K562 (cell line): ENCODE data around the gene CRYGC. TPM values are rescaled to one million over a fixed set of nuclear protein-coding genes. Genes with fewer than 3 reads are reported as not detected.

Experiments
- ATAC-seq: fragments of 200-7000 bp; cut with Tn5 transposase; 3 replicates; pipeline ENCODE4 v1.9.1; 2020; ENCODE audit warnings: moderate library complexity
- BruUV-seq: library from RNA; stranded (reverse); fragments of 400-500 nt; replicated peaks from 2 replicates; lab custom pipeline; 2021; lab: Mats Ljungman, UMichigan
- CTCF ChIA-PET: fragments of 300-600 bp; formaldehyde crosslinking; extraction: SDS; loops from one replicate; lab custom pipeline; 2021; ENCODE audit warnings: low intra/inter-chr PET ratio; lab: Yijun Ruan, JAX
- POLR2A ChIA-PET: fragments of 300-600, 350-650 bp; sonication (Branson Sonifier 250); formaldehyde crosslinking; extraction: SDS; loops from one replicate; lab custom pipeline; 2021; ENCODE audit warnings: antibody characterized with exemption, inconsistent platforms; lab: Yijun Ruan, JAX
- DNase-seq, 4 experiments: peaks; one replicate each; pipeline versions ENCODE4 v3.0.0 to v3.0.0-alpha.2; 2011 to 2018; ENCODE audit warnings: low spot score in 3 of 4, mixed read lengths in 3 of 4; ENCODE audit errors: extremely low read depth in 1 of 4
- FAIRE-seq: peaks from 2 replicates; lab custom pipeline; 2011; peaks lifted over from hg19 to GRCh38; lab: Jason Lieb, UNC
- H2AFZ ChIP-seq: 2 replicates; pipeline ENCODE4 v1.6.0; 2011; ENCODE audit warnings: low read depth, low read length, control low read depth, inconsistent platforms
- H3K27ac ChIP-seq: fragments of 200-600 bp; 3 replicates; pipeline ENCODE4 v1.8.0; 2011; ENCODE audit warnings: low read depth, mild to moderate bottlenecking, control low read depth, inconsistent platforms, low read length, moderate library complexity, mixed read lengths; ENCODE audit errors: extremely low read depth
- H3K27me3 ChIP-seq, 2 experiments: fragments of 300-600 bp in 1 of 2; 2 replicates in 1 of 2; 3 replicates in 1 of 2; pipeline versions ENCODE4 v1.6.0 to v1.8.0; 2011; ENCODE audit warnings: inconsistent platforms in 2 of 2, low read length in 2 of 2, mild to moderate bottlenecking in 1 of 2, mixed read lengths in 1 of 2, moderate library complexity in 1 of 2; ENCODE audit not compliant: control insufficient read depth in 2 of 2, insufficient read depth in 2 of 2
- H3K36me3 ChIP-seq: fragments of 300-600 bp; 3 replicates; pipeline ENCODE4 v1.8.0; 2011; ENCODE audit warnings: mild to moderate bottlenecking, low read length, inconsistent platforms; ENCODE audit not compliant: control insufficient read depth, insufficient read depth
- H3K4me1 ChIP-seq, 2 experiments: fragments of 200-600 bp in 1 of 2; replicated peaks in 1 of 2; 2 replicates in 1 of 2; 3 replicates in 1 of 2; pipeline versions ENCODE4 v1.5.1 to v1.8.0; 2011; ENCODE audit warnings: inconsistent platforms in 2 of 2, low read length in 2 of 2, mild to moderate bottlenecking in 1 of 2, mixed read lengths in 1 of 2, moderate library complexity in 1 of 2; ENCODE audit not compliant: control insufficient read depth in 2 of 2, insufficient read depth in 2 of 2
- H3K4me2 ChIP-seq: 2 replicates; pipeline ENCODE4 v1.6.1; 2011; ENCODE audit warnings: low read length, control low read depth, inconsistent platforms, mixed read lengths; ENCODE audit not compliant: insufficient read depth
- H3K4me3 ChIP-seq: fragments of 200-600 bp; sonication (generic), shearing (Covaris generic); 2 replicates; pipeline ENCODE4 v1.5.1; 2016; ENCODE audit warnings: control low read depth, inconsistent platforms
- H3K79me2 ChIP-seq: fragments of 200-600 bp; 3 replicates; pipeline ENCODE4 v1.8.0; 2011; ENCODE audit warnings: low read length, inconsistent platforms; ENCODE audit not compliant: control insufficient read depth, insufficient read depth
- H3K9ac ChIP-seq, 2 experiments: 2 replicates each; pipeline versions ENCODE4 v1.6.0 to v1.6.1; 2011; ENCODE audit warnings: low read depth in 2 of 2, low read length in 2 of 2, control low read depth in 1 of 2, inconsistent platforms in 1 of 2, mild to moderate bottlenecking in 1 of 2, mixed read lengths in 1 of 2; ENCODE audit not compliant: insufficient read depth in 1 of 2
- H3K9me1 ChIP-seq: one replicate; pipeline ENCODE4 v1.6.0; 2011; ENCODE audit warnings: inconsistent platforms, mild to moderate bottlenecking, low read length, moderate library complexity; ENCODE audit not compliant: control insufficient read depth, insufficient read depth
- H3K9me3 ChIP-seq: replicated peaks from 2 replicates; pipeline ENCODE4 v1.5.1; 2011; ENCODE audit warnings: low read depth, low read length, inconsistent platforms; ENCODE audit not compliant: control insufficient read depth, insufficient read depth
- H4K20me1 ChIP-seq: replicated peaks from 2 replicates; pipeline ENCODE4 v1.6.1; 2011; ENCODE audit warnings: low read length, inconsistent platforms, mixed read lengths; ENCODE audit not compliant: control insufficient read depth, insufficient read depth
- MTA2 ChIP-seq: fragments of 450-650 bp; IDR thresholded peaks from 2 replicates; pipeline ENCODE4 v1.6.1; 2016; ENCODE audit warnings: low read depth
- NBN ChIP-seq: fragments of 450-650 bp; IDR thresholded peaks from 2 replicates; pipeline ENCODE4 v1.6.1; 2016; ENCODE audit warnings: low read depth, mild to moderate bottlenecking
- NR2C1 ChIP-seq, 2 experiments: fragments of 450-650 bp; IDR thresholded peaks; 2 replicates each; pipeline ENCODE4 v1.6.1; 2017; ENCODE audit warnings: mild to moderate bottlenecking in 2 of 2, antibody characterized with exemption in 1 of 2, inconsistent platforms in 1 of 2, missing compliant biosample characterization in 1 of 2, missing genetic modification characterization in 1 of 2
- SNRNP70 ChIP-seq: fragments of 200-400 bp; formaldehyde crosslinking; optimal IDR thresholded peaks from 2 replicates; pipeline ENCODE3; 2017; ENCODE audit warnings: low read depth, low read length
- USF1 ChIP-seq: sonication (generic); formaldehyde crosslinking; IDR thresholded peaks from 2 replicates; pipeline ENCODE4 v1.9.0; 2022; ENCODE audit warnings: mild to moderate bottlenecking, missing genetic modification reagents
- ZBTB40 ChIP-seq, 2 experiments: fragments of 450-650 bp in 1 of 2; sonication (generic) in 1 of 2; formaldehyde crosslinking in 1 of 2; IDR thresholded peaks; 2 replicates each; pipeline versions ENCODE4 v1.7.1 to v1.9.0; 2016 to 2022; ENCODE audit warnings: inconsistent platforms in 1 of 2, mild to moderate bottlenecking in 1 of 2, missing genetic modification reagents in 1 of 2
- ZC3H4 ChIP-seq: sonication (generic); formaldehyde crosslinking; IDR thresholded peaks from 2 replicates; pipeline ENCODE4 v1.9.0; 2021; ENCODE audit warnings: missing genetic modification reagents, borderline replicate concordance
- ZNF77 ChIP-seq: fragments of 250-450 bp; sonication (Bioruptor Pico); IDR thresholded peaks from 2 replicates; pipeline ENCODE4 v1.5.0; 2020
- WGBS: fragments of 100-300 bp; shearing (Covaris generic); methylation state at CpG from one replicate; pipeline ENCODE4 v1.1.6; 2016; ENCODE audit warnings: low coverage, mixed read lengths; ENCODE audit not compliant: insufficient coverage; ENCODE audit errors: missing lambda C conversion rate; 5-methylcytosine and 5-hydroxymethylcytosine counted together
- in situ Hi-C: fragments of 300-500 bp; cut with MboI; formaldehyde crosslinking; loops from 4 replicates; pipeline ENCODE4 v1.15.0; 2018; ENCODE audit warnings: inconsistent platforms, mixed read lengths
- intact Hi-C: fragments of 100-400 bp; cut with micrococcal nuclease; formaldehyde crosslinking; loops from 2 replicates; pipeline ENCODE4 v1.14.2; 2022
- polyA plus RNA-seq, 8 experiments: library from polyadenylated mRNA; depleted of rRNA in 4 of 8; stranded (reverse) in 5 of 8; unstranded in 3 of 8; fragments of >200 nt; fragmentation: Nextera tagmentation in 2 of 8; fragmentation: Illumina TruSeq in 1 of 8; extraction: Ambion mirVana in 2 of 8; extraction: Trizol in 1 of 8; gene quantifications; 2 replicates each; pipeline versions ENCODE4 v1.2.1 to v1.2.3, GENCODE V29; 2011 to 2014; ENCODE audit warnings: inconsistent platforms in 1 of 8, missing spikeins in 1 of 8
- total RNA-seq, 7 experiments: library from RNA; depleted of rRNA in 6 of 7; stranded (reverse); fragments of >200 nt in 6 of 7; fragmentation: Illumina TruSeq in 2 of 7; extraction: Trizol in 2 of 7; gene quantifications; 2 replicates each; pipeline versions ENCODE4 v1.2.1 to v1.2.3, GENCODE V29; 2011 to 2021; ENCODE audit warnings: low replicate concordance in 1 of 7
- TF ChIP-seq, protein P1 (sequence below): fragments of 450-650 bp; formaldehyde crosslinking; conservative IDR thresholded peaks from 2 replicates; pipeline ENCODE4 v1.4.0; 2022; ENCODE audit warnings: mild to moderate bottlenecking, missing genetic modification characterization

CRYGC gene
- total and polyA plus RNA-seq, 9 of the 15 experiments (the other 6 are each of a cell fraction or from before 2014, with no cell fraction given): not detected

DNA sequence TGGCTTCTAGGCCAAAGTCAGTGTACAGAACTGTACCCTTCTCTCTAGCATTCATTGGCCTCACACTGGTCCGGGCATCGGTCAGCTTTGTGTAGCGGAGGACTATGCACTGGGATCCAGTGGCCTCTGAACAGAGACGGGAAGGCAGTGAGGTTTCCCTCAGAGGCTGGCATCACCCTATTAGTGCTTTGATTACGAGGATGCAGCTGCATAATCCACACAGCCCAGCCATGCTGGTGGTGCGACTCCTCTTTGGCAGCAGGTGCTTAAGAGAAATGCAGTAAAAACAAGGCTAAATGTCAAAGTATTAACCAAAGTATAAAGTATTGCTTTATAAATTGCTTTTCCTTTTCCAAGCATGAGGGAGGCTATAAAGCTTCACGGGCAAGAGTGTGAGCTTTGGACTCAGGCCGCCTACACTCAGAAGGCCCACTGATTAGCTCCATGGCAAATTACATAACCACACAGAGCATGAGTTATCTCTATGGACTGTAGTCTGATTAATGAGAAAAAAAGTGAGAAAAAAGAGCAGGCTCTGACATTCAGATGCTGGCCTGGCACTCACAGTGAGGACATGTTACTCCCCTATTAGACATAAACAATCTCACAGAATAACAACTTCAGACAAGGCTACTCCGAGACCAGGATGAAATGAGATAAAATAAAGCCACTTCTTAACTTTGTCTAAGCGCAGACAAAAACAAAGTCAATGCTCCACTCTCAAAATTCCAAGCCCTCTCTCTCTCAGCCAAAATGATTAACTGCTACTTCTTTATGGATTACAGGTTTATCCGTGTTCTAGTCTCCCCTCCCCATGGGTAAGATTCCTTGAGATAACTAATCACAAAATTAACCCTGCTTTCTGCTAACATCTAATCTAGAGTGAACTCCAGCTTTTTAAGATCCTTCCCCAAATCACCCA, 6.4 kb upstream of the CRYGC start:
- Histone ChIP-seq H4K20me1 (no peaks in the 10 kb centered on the region), H3K27me3 (no peaks in the 10 kb centered on the region), H3K27ac (no peak overlapping the region), H3K4me2 (no peak overlapping the region), H3K9me3 (no peaks in the 10 kb centered on the region), H3K4me3 (no peak overlapping the region), H3K36me3 (no peaks in the 10 kb centered on the region), H2AFZ (no peak overlapping the region), H3K9ac (no peak overlapping the region), H3K9me1 (no peaks in the 10 kb centered on the region), H3K4me1 (no peaks in the 10 kb centered on the region), H3K79me2 (no peaks in the 10 kb centered on the region)
- in situ Hi-C loops (no loop called here), intact Hi-C loops (no loop called here)
- ATAC-seq (no peak), DNase-seq (no peak), FAIRE-seq (no peak)
- ChIA-PET CTCF (no interaction called here), POLR2A (interaction anchor here (0.5 kb wide), 2 partner anchors 13 to 131 kb away, joined by 3 read pairs; no protein-coding TSS in a partner anchor)
- 55% methylated on average over 10 of the region's 11 CpGs for WGBS
- no TSS peak for BruUV-seq
- no peak for TF ChIP-seq ZBTB40 (IDR thresholded peaks at IDR 0.05)
- no peak for TF ChIP-seq ZBTB40 (CRISPR knock-in tag; IDR thresholded peaks at IDR 0.05)
- TF ChIP-seq NBN: no peak
- no peak for TF ChIP-seq NR2C1 (IDR thresholded peaks at IDR 0.05)
- no peak for TF ChIP-seq NR2C1 (tag; IDR thresholded peaks at IDR 0.05)
- no peak for TF ChIP-seq SNRNP70
- TF ChIP-seq ZNF77 (CRISPR knock-in tag): no peak
- TF ChIP-seq MTA2: no peak
- TF ChIP-seq ZC3H4 (CRISPR knock-in tag): no peak
- TF ChIP-seq, protein P1, sequence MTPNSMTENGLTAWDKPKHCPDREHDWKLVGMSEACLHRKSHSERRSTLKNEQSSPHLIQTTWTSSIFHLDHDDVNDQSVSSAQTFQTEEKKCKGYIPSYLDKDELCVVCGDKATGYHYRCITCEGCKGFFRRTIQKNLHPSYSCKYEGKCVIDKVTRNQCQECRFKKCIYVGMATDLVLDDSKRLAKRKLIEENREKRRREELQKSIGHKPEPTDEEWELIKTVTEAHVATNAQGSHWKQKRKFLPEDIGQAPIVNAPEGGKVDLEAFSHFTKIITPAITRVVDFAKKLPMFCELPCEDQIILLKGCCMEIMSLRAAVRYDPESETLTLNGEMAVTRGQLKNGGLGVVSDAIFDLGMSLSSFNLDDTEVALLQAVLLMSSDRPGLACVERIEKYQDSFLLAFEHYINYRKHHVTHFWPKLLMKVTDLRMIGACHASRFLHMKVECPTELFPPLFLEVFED: no peak
- no peak for TF ChIP-seq USF1 (CRISPR knock-in tag)
